Measurements from ENCODE around the gene LRP1.

Gene LRP1

DNA sequence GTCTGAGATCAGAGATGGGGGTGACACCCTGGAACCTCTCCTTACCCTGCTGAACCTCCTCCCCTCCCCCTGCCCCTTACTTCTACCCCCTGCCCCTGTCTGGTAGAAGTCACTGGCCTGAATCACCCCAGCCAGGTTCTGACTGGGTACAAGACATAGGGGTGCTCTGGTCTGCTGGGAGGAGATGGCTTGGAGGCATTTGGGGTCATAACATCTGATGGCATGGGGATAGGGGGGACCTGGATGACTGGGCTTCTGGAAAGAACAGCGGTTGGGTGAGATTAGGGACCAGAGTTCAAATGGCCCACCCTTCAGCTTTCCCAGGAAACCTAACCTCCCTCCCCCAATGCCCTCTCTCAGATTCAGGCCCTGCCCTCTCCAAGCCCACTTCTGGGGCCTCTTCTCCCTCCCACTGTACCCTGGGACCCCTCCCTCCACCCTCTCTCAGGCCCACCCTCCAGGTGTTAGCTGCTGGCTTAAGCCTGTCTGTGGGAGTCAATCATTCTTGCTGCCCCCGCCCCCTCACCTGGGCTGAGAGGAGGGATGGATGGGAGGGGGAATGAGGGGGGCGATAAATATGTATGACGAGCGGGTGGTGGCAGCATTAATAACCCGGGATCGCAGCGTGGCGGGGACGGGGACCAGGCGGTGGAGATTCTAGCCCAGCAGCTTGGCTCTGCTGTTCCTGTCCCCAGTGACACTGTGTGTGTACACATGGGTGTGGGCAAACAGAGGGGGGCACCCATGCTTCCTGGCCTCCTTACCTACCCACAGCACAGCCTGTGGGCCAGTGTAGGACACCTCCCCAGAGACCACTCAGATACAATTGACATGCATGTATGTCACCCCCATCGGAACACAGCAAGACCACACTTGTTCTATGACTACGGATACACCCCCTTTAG lies 94.3 kb downstream of the LRP1 start:
- H3K27me3 Mint-ChIP-seq, result peaks cover 100% of the 10 kb centered on the region
- no peak for DNase-seq
- peaks cover 1% of the 10 kb centered on the region for H3K36me3 Mint-ChIP-seq
- no peaks in the 10 kb centered on the region for H3K9me3 Mint-ChIP-seq
- peaks cover 37% of the 10 kb centered on the region for H3K4me1 Mint-ChIP-seq
- CTCF ChIA-PET, result interaction anchor here (11.0 to 13.5 kb wide), 2 partner anchors 9 to 18 kb away, joined by 115 to 281 read pairs; a partner anchor contains a TSS
- H3K4me3 Mint-ChIP-seq, result no peak overlapping the region
- no peak overlapping the region for H3K27ac Mint-ChIP-seq

GRCh38 chr12:57223191-57224165 lies 95.2 kb downstream of the LRP1 start:
- Mint-ChIP-seq H3K4me1 (peaks cover 39% of the 10 kb centered on the region), H3K36me3 (peaks cover 1% of the 10 kb centered on the region), H3K4me3 (no peak overlapping the region), H3K9me3 (no peaks in the 10 kb centered on the region), H3K27me3 (peaks cover 100% of the 10 kb centered on the region), H3K27ac (no peak overlapping the region)
- no peak for DNase-seq
- CTCF ChIA-PET, result interaction anchor here (1.2 to 13.5 kb wide), 4 partner anchors 9 to 27 kb away, joined by 3 to 281 read pairs (median 60); partner anchors contain the start of gene STAC3

GRCh38 chr12:57224278-57224972 lies 96.1 kb downstream of the LRP1 start:
- no peaks in the 10 kb centered on the region for H3K9me3 Mint-ChIP-seq
- peaks cover 90% of the 10 kb centered on the region for H3K27me3 Mint-ChIP-seq
- no peak overlapping the region for H3K4me3 Mint-ChIP-seq
- DNase-seq, result no peak
- no peak overlapping the region for H3K27ac Mint-ChIP-seq
- peaks cover 1% of the 10 kb centered on the region for H3K36me3 Mint-ChIP-seq
- peaks cover 48% of the 10 kb centered on the region for H3K4me1 Mint-ChIP-seq
- CTCF ChIA-PET, result interaction anchor here (1.0 to 13.5 kb wide), 5 partner anchors 9 to 228 kb away, joined by 3 to 281 read pairs (median 4); partner anchors contain the start of gene STAC3

DNA sequence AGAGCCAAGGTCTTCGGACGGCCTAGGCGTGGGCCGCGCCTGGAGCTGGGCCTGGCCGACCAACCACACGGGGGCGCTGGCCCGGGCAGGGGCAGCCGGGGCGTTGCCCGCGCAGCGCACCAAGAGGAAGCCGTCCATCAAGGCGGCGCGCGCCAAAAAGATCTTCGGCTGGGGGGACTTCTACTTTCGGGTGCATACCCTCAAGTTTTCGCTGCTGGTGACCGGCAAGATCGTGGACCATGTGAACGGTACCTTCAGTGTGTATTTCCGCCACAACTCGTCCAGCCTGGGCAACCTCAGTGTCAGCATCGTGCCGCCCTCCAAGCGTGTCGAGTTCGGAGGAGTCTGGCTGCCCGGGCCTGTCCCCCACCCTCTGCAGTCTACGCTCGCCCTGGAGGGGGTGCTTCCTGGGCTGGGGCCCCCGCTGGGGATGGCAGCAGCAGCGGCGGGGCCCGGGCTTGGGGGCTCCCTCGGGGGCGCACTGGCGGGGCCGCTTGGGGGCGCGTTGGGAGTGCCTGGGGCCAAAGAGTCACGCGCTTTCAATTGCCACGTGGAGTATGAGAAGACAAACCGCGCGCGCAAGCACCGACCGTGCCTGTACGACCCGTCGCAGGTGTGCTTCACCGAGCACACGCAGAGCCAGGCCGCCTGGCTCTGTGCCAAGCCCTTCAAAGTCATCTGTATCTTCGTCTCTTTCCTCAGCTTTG lies 96.8 kb downstream of the LRP1 start:
- peak overlapping the region; percentile 42 for H3K27ac Mint-ChIP-seq

GRCh38 chr12:57225680-57226210 lies 97.5 kb downstream of the LRP1 start:
- Mint-ChIP-seq H3K36me3 (peaks cover 13% of the 10 kb centered on the region), H3K27ac (peak overlapping the region; percentile 42), H3K4me1 (peaks cover 61% of the 10 kb centered on the region), H3K4me3 (no peak overlapping the region), H3K27me3 (peaks cover 77% of the 10 kb centered on the region), H3K9me3 (no peaks in the 10 kb centered on the region)
- no peak for DNase-seq
- CTCF ChIA-PET, result interaction anchor here (11.0 to 13.5 kb wide), 2 partner anchors 12 to 14 kb away, joined by 115 to 281 read pairs; a partner anchor contains a TSS

More for the DNA sequence above, 96.8 kb downstream of the LRP1 start:
- CTCF ChIA-PET, result interaction anchor here (1.0 to 13.5 kb wide), 5 partner anchors 8 to 227 kb away, joined by 3 to 281 read pairs (median 4); partner anchors contain the start of gene STAC3
- DNase-seq, result peak; percentile 70
- Mint-ChIP-seq H3K4me1 (peaks cover 55% of the 10 kb centered on the region), H3K9me3 (no peaks in the 10 kb centered on the region), H3K27me3 (peaks cover 83% of the 10 kb centered on the region), H3K4me3 (peak overlapping the region; percentile 39), H3K36me3 (peaks cover 7% of the 10 kb centered on the region)

GRCh38 chr12:57226588-57227314 lies 98.5 kb downstream of the LRP1 start:
- Mint-ChIP-seq H3K9me3 (no peaks in the 10 kb centered on the region), H3K4me1 (peaks cover 70% of the 10 kb centered on the region), H3K36me3 (peaks cover 21% of the 10 kb centered on the region), H3K4me3 (peak overlapping the region; percentile 39), H3K27ac (no peak overlapping the region), H3K27me3 (peaks cover 67% of the 10 kb centered on the region)
- CTCF ChIA-PET, result interaction anchor here (11.0 to 13.5 kb wide), 2 partner anchors 13 kb away, joined by 115 to 281 read pairs; a partner anchor contains a TSS
- no peak for DNase-seq

GRCh38 chr12:57227315-57228115 lies 99.2 kb downstream of the LRP1 start:
- H3K4me3 Mint-ChIP-seq, result no peak overlapping the region

GRCh38 chr12:57229046-57229633 lies 100.9 kb downstream of the LRP1 start:
- Mint-ChIP-seq H3K27ac (peak overlapping the region; percentile 89), H3K4me1 (peaks cover 73% of the 10 kb centered on the region), H3K9me3 (no peaks in the 10 kb centered on the region), H3K27me3 (peaks cover 43% of the 10 kb centered on the region), H3K4me3 (peak overlapping the region; percentile 92), H3K36me3 (peaks cover 42% of the 10 kb centered on the region)
- CTCF ChIA-PET, result interaction anchor here (1.1 to 13.5 kb wide), 8 partner anchors 10 to 230 kb away, joined by 3 to 281 read pairs (median 4); a partner anchor contains a TSS
- no peak for DNase-seq

More at GRCh38 chr12:57227315-57228115, 99.2 kb downstream of the LRP1 start:
- CTCF ChIA-PET, result interaction anchor here (0.7 to 13.5 kb wide), 3 partner anchors 13 to 406 kb away, joined by 3 to 281 read pairs (median 115); partner anchors contain the start of gene B4GALNT1
- Mint-ChIP-seq H3K9me3 (no peaks in the 10 kb centered on the region), H3K4me1 (peaks cover 76% of the 10 kb centered on the region), H3K27ac (no peak overlapping the region), H3K36me3 (peaks cover 28% of the 10 kb centered on the region), H3K27me3 (peaks cover 59% of the 10 kb centered on the region)
- no peak for DNase-seq

DNA sequence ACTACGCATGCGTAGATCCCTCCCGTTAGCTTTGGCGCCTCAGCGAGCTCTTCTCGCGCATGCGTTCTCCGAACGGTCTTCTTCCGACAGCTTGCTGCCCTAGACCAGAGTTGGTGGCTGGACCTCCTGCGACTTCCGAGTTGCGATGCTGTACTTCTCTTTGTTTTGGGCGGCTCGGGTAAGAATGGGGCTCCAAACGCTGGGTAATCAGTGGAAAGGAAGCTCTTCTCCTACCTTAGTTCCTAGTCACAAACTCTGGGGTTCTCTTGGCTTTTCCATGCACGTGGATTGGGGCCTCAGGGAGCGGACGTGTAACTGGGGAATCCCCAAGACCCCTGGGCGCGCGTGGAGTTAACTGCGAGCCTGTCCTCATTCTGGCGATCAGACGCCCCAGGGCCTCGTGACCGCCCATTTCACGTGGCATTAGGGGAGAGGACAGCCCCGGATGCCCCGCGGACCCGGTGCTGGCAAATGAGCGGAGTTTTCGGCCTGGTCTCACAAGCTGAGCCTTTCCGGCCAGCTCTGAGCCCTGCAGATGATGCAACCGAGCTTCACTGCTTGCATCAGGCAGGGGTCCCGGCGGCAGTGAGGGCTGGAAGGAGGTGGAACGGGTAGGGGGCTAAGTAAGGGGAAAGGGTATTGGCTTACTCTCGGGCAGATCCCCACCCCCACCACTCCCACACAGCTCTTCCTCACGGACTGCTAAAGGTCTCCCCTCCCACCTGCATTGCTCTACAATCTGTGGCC lies 101.5 kb downstream of the LRP1 start, which contains the start of gene SHMT2:
TSS of gene SHMT2 (plus strand) at position 78 of the 747 bp plus-strand sequence. CDS start at position 146, 68 bp downstream.
- Mint-ChIP-seq H3K9me3 (no peaks in the 10 kb centered on the region), H3K27me3 (peaks cover 36% of the 10 kb centered on the region), H3K27ac (peak within 1 kb of the TSS; percentile 89), H3K4me1 (peaks cover 76% of the 10 kb centered on the region), H3K4me3 (peak within 1 kb of the TSS; percentile 92), H3K36me3 (peaks cover 48% of the 10 kb centered on the region)
- DNase-seq, result peak; percentile 95
- CTCF ChIA-PET, result interaction anchor here (1.1 to 13.5 kb wide), 8 partner anchors 10 to 229 kb away, joined by 3 to 281 read pairs (median 4); a partner anchor contains a TSS

DNA sequence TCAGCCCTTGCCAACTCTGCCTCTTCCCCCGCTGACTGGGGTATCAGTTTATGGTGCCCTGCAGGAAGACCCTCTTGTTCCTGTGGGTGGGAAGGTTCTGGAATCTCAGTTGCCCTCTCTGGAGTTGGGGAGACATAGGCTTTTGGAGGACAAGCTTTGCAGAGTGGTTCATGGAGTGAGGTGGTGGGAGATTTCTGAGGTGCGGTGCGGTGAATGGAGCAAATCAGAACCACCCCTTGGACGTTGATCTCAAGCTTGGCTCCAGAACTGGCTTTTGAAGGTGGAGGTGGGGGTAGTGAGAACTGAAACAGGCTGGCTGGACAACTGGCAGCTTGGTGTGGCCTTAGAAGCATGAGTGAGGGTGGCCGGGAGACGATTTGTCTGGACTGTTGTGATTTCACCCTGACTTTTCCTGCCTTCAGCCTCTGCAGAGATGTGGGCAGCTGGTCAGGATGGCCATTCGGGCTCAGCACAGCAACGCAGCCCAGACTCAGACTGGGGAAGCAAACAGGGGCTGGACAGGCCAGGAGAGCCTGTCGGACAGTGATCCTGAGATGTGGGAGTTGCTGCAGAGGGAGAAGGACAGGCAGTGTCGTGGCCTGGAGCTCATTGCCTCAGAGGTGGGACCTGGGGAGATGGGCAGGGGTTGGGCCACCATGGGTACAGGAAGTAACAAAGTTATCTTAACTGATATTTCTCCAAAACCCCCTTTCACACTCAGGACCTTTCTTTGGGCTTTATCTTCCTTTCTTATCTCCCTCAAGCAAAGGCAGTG lies 102.3 kb downstream of the LRP1 start:
- H3K27ac Mint-ChIP-seq, result peak overlapping the region; percentile 89
- H3K9me3 Mint-ChIP-seq, result no peaks in the 10 kb centered on the region
- H3K36me3 Mint-ChIP-seq, result peaks cover 51% of the 10 kb centered on the region
- H3K4me3 Mint-ChIP-seq, result peak overlapping the region; percentile 92
- H3K4me1 Mint-ChIP-seq, result peaks cover 74% of the 10 kb centered on the region
- DNase-seq, result no peak
- CTCF ChIA-PET, result interaction anchor here (11.0 to 13.5 kb wide), 2 partner anchors 10 to 17 kb away, joined by 115 to 281 read pairs; a partner anchor contains a TSS
- peaks cover 34% of the 10 kb centered on the region for H3K27me3 Mint-ChIP-seq
